Stimulated activated memory B cell treated with anti-CD40 and anti-IgM and Interleukin-4, amounts not matched to agents 10 μg/mL and 1 μg/mL and 100 μg/mL, for 72 hours (primary cell): ENCODE results near the gene TTC3.
A peak's percentile ranks its signal among the peaks of the same experiment; 100 is the strongest.

Source experiments
- ATAC-seq: fragments of 150-1000 bp; cut with Tn5 transposase; 2 replicates; pipeline ENCODE4 v1.10.0; 2021
- H3K27ac Mint-ChIP-seq: one replicate; pipeline ENCODE4 v1.8.0; 2022; ENCODE audit warnings: mild to moderate bottlenecking, mixed read lengths
- H3K27me3 Mint-ChIP-seq: one replicate; pipeline ENCODE4 v1.8.0; 2022; ENCODE audit warnings: mixed read lengths
- H3K36me3 Mint-ChIP-seq: one replicate; pipeline ENCODE4 v1.8.0; 2022; ENCODE audit warnings: mixed read lengths
- H3K4me1 Mint-ChIP-seq: one replicate; pipeline ENCODE4 v1.8.0; 2022; ENCODE audit warnings: mixed read lengths
- H3K4me3 Mint-ChIP-seq: one replicate; pipeline ENCODE4 v1.8.0; 2022; ENCODE audit warnings: mild to moderate bottlenecking, moderate library complexity, mixed read lengths
- H3K9me3 Mint-ChIP-seq: one replicate; pipeline ENCODE4 v1.8.0; 2022; ENCODE audit warnings: mixed read lengths

TTC3 gene

DNA sequence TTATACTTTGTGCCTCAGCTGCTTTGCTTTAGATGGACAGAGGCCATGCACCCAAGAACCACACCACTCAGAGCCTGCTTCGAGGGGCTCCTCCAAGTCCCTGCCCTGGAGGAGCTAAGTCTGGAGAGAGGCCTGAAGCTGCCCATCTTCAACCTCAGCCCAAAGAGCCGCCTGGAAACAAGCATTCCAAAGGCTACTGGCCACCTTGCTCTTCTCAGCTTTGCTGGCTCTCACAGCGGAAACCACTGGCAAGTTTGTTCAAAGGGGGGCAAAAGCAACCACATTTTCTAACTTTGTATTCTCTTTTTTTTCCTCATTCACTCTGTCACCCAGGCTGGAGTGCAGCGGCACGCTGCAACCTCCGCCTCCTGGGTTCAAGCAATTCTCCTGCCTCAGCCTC, 170.9 kb downstream of the TTC3 start:
- peak overlapping the region; percentile 35 for H3K27ac Mint-ChIP-seq
- H3K9me3 Mint-ChIP-seq = no peaks in the 10 kb centered on the region
- no peak for ATAC-seq
- H3K36me3 Mint-ChIP-seq = peaks cover 45% of the 10 kb centered on the region
- H3K4me3 Mint-ChIP-seq = no peak overlapping the region
- H3K4me1 Mint-ChIP-seq = peaks cover 53% of the 10 kb centered on the region
- H3K27me3 Mint-ChIP-seq = no peaks in the 10 kb centered on the region

- no peak for ATAC-seq
- peaks cover 42% of the 10 kb centered on the region for H3K36me3 Mint-ChIP-seq
- no peaks in the 10 kb centered on the region for H3K27me3 Mint-ChIP-seq
- H3K9me3 Mint-ChIP-seq = no peaks in the 10 kb centered on the region
- H3K4me3 Mint-ChIP-seq = no peak overlapping the region
- H3K4me1 Mint-ChIP-seq = peaks cover 59% of the 10 kb centered on the region
- peak overlapping the region; percentile 35 for H3K27ac Mint-ChIP-seq
Measured at GRCh38 chr21:37244501-37245095, 171.5 kb downstream of the TTC3 start.

GRCh38 chr21:37245151-37245550, 172.1 kb downstream of the TTC3 start:
- peaks cover 62% of the 10 kb centered on the region for H3K4me1 Mint-ChIP-seq
- ATAC-seq = no peak
- no peaks in the 10 kb centered on the region for H3K9me3 Mint-ChIP-seq
- H3K27ac Mint-ChIP-seq = peak overlapping the region; percentile 35
- no peak overlapping the region for H3K4me3 Mint-ChIP-seq
- H3K36me3 Mint-ChIP-seq = peaks cover 42% of the 10 kb centered on the region
- H3K27me3 Mint-ChIP-seq = no peaks in the 10 kb centered on the region

GRCh38 chr21:37248298-37248697, 175.2 kb downstream of the TTC3 start:
- no peaks in the 10 kb centered on the region for H3K27me3 Mint-ChIP-seq
- no peaks in the 10 kb centered on the region for H3K9me3 Mint-ChIP-seq
- ATAC-seq = no peak
- H3K36me3 Mint-ChIP-seq = peaks cover 34% of the 10 kb centered on the region
- H3K27ac Mint-ChIP-seq = no peak overlapping the region
- H3K4me1 Mint-ChIP-seq = peaks cover 62% of the 10 kb centered on the region
- H3K4me3 Mint-ChIP-seq = no peak overlapping the region

DNA sequence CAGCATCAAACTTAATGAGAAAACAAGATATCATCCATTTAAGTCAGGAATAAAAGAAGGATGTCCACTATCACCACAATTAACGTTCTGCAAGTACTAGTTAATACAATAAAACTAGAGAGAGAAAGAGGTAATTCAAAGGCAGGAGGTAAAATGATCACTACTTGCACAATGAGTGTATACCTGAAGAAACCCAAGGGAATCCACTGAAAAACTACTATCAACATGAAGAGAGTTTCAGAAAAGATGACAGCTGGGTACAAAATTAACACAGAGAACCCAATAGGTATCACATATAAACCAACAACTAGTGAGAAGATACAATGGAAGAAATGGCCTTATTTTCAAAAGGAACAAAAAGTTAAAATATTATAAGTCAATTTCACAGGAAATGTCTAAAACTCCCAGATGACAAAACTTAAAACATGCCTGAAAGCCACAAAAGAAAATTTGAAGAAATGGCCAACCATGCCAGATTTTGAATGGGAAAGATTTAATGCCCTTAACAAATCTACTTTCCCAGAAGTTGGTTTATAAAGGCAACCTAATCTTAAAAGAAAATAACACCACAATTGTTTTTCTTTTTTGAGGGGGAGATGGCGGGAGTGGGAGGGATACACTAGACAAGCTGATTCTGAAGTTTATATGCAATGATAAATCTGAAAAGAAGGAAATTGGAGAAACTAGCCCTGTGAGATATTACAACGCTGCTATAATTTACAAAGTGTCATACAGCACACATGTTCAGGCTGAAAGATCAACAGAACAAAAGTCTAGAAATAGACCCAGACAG, 176.3 kb downstream of the TTC3 start:
- H3K9me3 Mint-ChIP-seq = no peaks in the 10 kb centered on the region
- no peaks in the 10 kb centered on the region for H3K27me3 Mint-ChIP-seq
- H3K4me3 Mint-ChIP-seq = no peak overlapping the region
- H3K27ac Mint-ChIP-seq = no peak overlapping the region
- peaks cover 32% of the 10 kb centered on the region for H3K36me3 Mint-ChIP-seq
- ATAC-seq = no peak
- peaks cover 62% of the 10 kb centered on the region for H3K4me1 Mint-ChIP-seq

DNA sequence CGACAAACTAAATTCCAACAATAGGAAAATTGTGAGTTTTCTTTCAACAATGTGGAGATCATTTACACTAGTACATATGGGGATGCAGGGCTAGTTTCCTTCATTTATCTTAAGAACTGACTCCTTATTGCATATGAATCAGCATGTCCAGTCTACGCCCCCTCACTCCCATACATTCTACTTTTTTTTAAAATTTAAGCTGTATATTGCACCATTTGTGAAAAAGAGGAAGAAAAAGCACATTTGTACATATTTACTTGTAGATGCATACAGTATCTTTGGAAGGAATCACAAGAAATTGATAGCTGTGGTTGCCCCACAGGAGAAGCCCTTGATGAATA, 178.2 kb downstream of the TTC3 start:
- Mint-ChIP-seq H3K4me3 (no peak overlapping the region), H3K27ac (no peak overlapping the region), H3K36me3 (peaks cover 15% of the 10 kb centered on the region), H3K9me3 (no peaks in the 10 kb centered on the region), H3K4me1 (peaks cover 44% of the 10 kb centered on the region), H3K27me3 (no peaks in the 10 kb centered on the region)
- no peak for ATAC-seq
